Hematopoietic multipotent progenitor cell treated with erythropoietin and hydrocortisone succinate and interleukin-3 and kit ligand, for 15 days (in vitro differentiated cells): ENCODE data around the gene OTX2.

Experiments
- DNase-seq: peaks from one replicate; pipeline ENCODE4 v3.0.0-alpha.2; 2015; ENCODE audit warnings: low spot score

OTX2 gene

GRCh38 chr14:56810147-56810719 is at the start of gene OTX2:
TSS of gene OTX2 (minus strand) at chr14:56810479. CDS start at chr14:56805456, 5,023 bp downstream.
- no peak for DNase-seq

GRCh38 chr14:56858422-56858821 is 48.1 kb upstream of the OTX2 start:
- DNase-seq, result no peak

GRCh38 chr14:56857216-56857615 is 46.9 kb upstream of the OTX2 start:
- no peak for DNase-seq

- no peak for DNase-seq
Observed at GRCh38 chr14:56855891-56856461, 45.7 kb upstream of the OTX2 start.

GRCh38 chr14:56854325-56854724 is 44.0 kb upstream of the OTX2 start:
- no peak for DNase-seq

- no peak for DNase-seq
Observed at GRCh38 chr14:56846970-56847930, 37.0 kb upstream of the OTX2 start.

GRCh38 chr14:56844406-56845002 is 34.2 kb upstream of the OTX2 start:
- DNase-seq, result no peak

- no peak for DNase-seq
Observed at GRCh38 chr14:56841611-56842010, 31.3 kb upstream of the OTX2 start.

- no peak for DNase-seq
Observed at GRCh38 chr14:56840221-56840620, 29.9 kb upstream of the OTX2 start.

- no peak for DNase-seq
Observed at GRCh38 chr14:56829151-56829550, 18.9 kb upstream of the OTX2 start.

GRCh38 chr14:56826214-56826613 is 15.9 kb upstream of the OTX2 start:
- no peak for DNase-seq

- no peak for DNase-seq
Observed at GRCh38 chr14:56821805-56822610, 11.7 kb upstream of the OTX2 start.

GRCh38 chr14:56821177-56821576 is 10.9 kb upstream of the OTX2 start:
- DNase-seq, result no peak

GRCh38 chr14:56817396-56817921 is 7.2 kb upstream of the OTX2 start:
- DNase-seq, result no peak

- no peak for DNase-seq
Observed at GRCh38 chr14:56816574-56817391, 6.5 kb upstream of the OTX2 start.

GRCh38 chr14:56815745-56816144 is 5.5 kb upstream of the OTX2 start:
- DNase-seq, result no peak

GRCh38 chr14:56814969-56815700 is 4.9 kb upstream of the OTX2 start:
- no peak for DNase-seq

- no peak for DNase-seq
Observed at GRCh38 chr14:56814519-56814959, 4.3 kb upstream of the OTX2 start.

- no peak for DNase-seq
Observed at GRCh38 chr14:56813143-56813551, 2.9 kb upstream of the OTX2 start.
